Upper lobe of left lung (tissue), 4 donors: ENCODE results near the gene FBN3.

Experiments used
- CTCF ChIP-seq, 6 experiments: fragments of 450-650 bp in 4 of 6; fragments of 200-600 bp in 2 of 6; sonication (generic) in 2 of 6; IDR thresholded peaks; one replicate each; pipeline ENCODE4 v1.5.1; 2016 to 2019; ENCODE audit warnings: antibody characterized with exemption in 6 of 6
- POLR2A ChIP-seq, 4 donors: fragments of 450-650 bp; IDR thresholded peaks; one replicate each; pipeline ENCODE4 v1.5.1; 2016 to 2017; ENCODE audit warnings: antibody characterized with exemption in 4 of 4, mild to moderate bottlenecking in 2 of 4
- POLR2AphosphoS5 ChIP-seq, 2 donors: sonication (generic); formaldehyde crosslinking; IDR thresholded peaks; one replicate each; pipeline ENCODE4 v1.5.1; 2017; ENCODE audit warnings: antibody characterized with exemption in 2 of 2

GRCh38 chr19:8148088-8148409, 1.3 kb downstream of the FBN3 start:
- TF ChIP-seq CTCF (IDR thresholded peaks at IDR 0.05) = no peak
- TF ChIP-seq POLR2A (IDR thresholded peaks at IDR 0.05) = no peak
- TF ChIP-seq POLR2AphosphoS5 (IDR thresholded peaks at IDR 0.05) = no peak
